ENCODE results near the gene PHEX.

Gene PHEX

DNA sequence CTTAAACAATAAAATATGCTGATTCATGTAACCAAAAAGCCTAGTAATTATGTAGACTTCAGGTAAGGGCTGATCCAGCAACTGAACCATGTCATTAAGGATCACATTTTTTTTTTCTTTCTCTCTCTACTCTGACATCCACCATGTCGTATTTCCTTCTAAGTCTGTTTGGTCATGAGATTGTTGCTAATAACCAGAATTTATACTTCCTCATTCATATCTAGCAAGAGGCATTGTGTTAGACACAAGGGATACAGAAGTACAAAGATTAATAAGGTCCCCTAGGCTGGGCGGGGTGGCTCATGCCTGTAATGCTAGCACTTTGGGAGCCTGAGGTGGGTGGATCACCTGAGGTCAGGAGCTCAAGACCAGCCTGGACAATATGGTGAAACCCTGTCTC lies 24.1 kb downstream of the PHEX start:
- Histone ChIP-seq H3K23ac (ENCODE audit: low read length) (no peak overlapping the region), H4K8ac (ENCODE audit: low read depth, low read length) (no peak overlapping the region), H2AK5ac (ENCODE audit: low read length) (no peak overlapping the region), H2AFZ (ENCODE audit: insufficient read depth, low read length, poor library complexity) (no peak overlapping the region), H3K18ac (ENCODE audit: low read length) (no peak overlapping the region), H2BK120ac (ENCODE audit: insufficient read depth, low read length, poor library complexity) (no peak overlapping the region), H3K4me3 (ENCODE audit: low read depth, low read length) (no peak overlapping the region), H3K14ac (ENCODE audit: low read length) (no peak overlapping the region), H4K91ac (ENCODE audit: low read depth, low read length) (no peak overlapping the region), H2BK12ac (ENCODE audit: low read length) (no peak overlapping the region), H3K79me1 (ENCODE audit: low read length) (no peaks in the 10 kb centered on the region), H3K4me2 (ENCODE audit: low read length) (no peak overlapping the region), H3K79me2 (ENCODE audit: control insufficient read depth, insufficient read depth, low read length, poor library complexity) (no peaks in the 10 kb centered on the region), H4K12ac (ENCODE audit: low read depth, low read length) (no peak overlapping the region), H3K36me3 (ENCODE audit: control insufficient read depth in 1 of 2, insufficient read depth in 2 of 2, low read length in 2 of 2) (no peaks in the 10 kb centered on the region), H2BK5ac (ENCODE audit: low read depth, low read length, poor library complexity) (no peak overlapping the region), H3K27ac (ENCODE audit: low read depth, low read length) (no peak overlapping the region), H3K4ac (ENCODE audit: low read depth, low read length) (no peak overlapping the region), H3K9ac (ENCODE audit: low read length) (no peak overlapping the region), H3K9me3 (ENCODE audit: insufficient read depth, low read depth, low read length) (no peaks in the 10 kb centered on the region), H3K4me1 (ENCODE audit: control insufficient read depth in 1 of 2, insufficient read depth in 2 of 2, low read length in 2 of 2) (peaks cover 0 to 3% of the 10 kb centered on the region in 2 experiments), H3K27me3 (ENCODE audit: insufficient read depth, low read length) (no peaks in the 10 kb centered on the region)
- no CpG with 5 or more reads among the region's 2 CpGs for WGBS (ENCODE audit: extremely low coverage, insufficient coverage, insufficient read length)
- DNase-seq: no peak

DNA sequence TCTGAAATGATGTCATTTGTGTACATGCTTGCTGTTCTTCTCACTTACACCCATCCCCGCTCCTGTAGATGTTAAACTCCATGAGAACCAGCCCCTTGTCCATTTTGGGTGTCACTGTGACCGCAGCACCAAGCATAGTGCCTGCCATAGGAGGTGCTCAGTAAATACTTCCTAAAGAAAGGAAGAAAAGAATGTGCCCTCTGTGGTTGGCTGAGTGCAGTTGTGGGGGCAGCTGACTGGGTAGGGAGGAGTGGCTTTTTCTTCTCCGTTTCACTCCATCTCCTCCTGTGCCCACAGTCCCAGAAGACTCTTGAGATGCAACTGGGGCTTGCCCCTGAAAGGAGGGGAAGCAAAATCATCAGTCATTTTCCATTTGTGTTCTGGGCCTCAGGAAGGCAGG lies 25.5 kb downstream of the PHEX start:
- Histone ChIP-seq H2AK5ac (ENCODE audit: low read length) (no peak overlapping the region), H3K79me1 (ENCODE audit: low read length) (no peaks in the 10 kb centered on the region), H2AFZ (ENCODE audit: insufficient read depth, low read length, poor library complexity) (no peak overlapping the region), H2BK5ac (ENCODE audit: low read depth, low read length, poor library complexity) (no peak overlapping the region), H3K18ac (ENCODE audit: low read length) (no peak overlapping the region), H4K8ac (ENCODE audit: low read depth, low read length) (no peak overlapping the region), H3K27ac (ENCODE audit: low read depth, low read length) (no peak overlapping the region), H3K79me2 (ENCODE audit: control insufficient read depth, insufficient read depth, low read length, poor library complexity) (no peaks in the 10 kb centered on the region), H4K12ac (ENCODE audit: low read depth, low read length) (no peak overlapping the region), H3K4ac (ENCODE audit: low read depth, low read length) (no peak overlapping the region), H3K9ac (ENCODE audit: low read length) (no peak overlapping the region), H3K4me2 (ENCODE audit: low read length) (no peak overlapping the region), H4K91ac (ENCODE audit: low read depth, low read length) (no peak overlapping the region), H3K27me3 (ENCODE audit: insufficient read depth, low read length) (no peaks in the 10 kb centered on the region), H2BK12ac (ENCODE audit: low read length) (no peak overlapping the region), H3K36me3 (ENCODE audit: control insufficient read depth in 1 of 2, insufficient read depth in 2 of 2, low read length in 2 of 2) (no peaks in the 10 kb centered on the region), H3K23ac (ENCODE audit: low read length) (no peak overlapping the region), H2BK120ac (ENCODE audit: insufficient read depth, low read length, poor library complexity) (no peak overlapping the region), H3K14ac (ENCODE audit: low read length) (no peak overlapping the region), H3K4me1 (ENCODE audit: control insufficient read depth in 1 of 2, insufficient read depth in 2 of 2, low read length in 2 of 2) (peaks cover 0 to 3% of the 10 kb centered on the region in 2 experiments), H3K4me3 (ENCODE audit: low read depth, low read length) (no peak overlapping the region), H3K9me3 (ENCODE audit: insufficient read depth, low read depth, low read length) (no peaks in the 10 kb centered on the region)
- no peak for DNase-seq
- no CpG with 5 or more reads among the region's 3 CpGs for WGBS (ENCODE audit: extremely low coverage, insufficient coverage, insufficient read length)

DNA sequence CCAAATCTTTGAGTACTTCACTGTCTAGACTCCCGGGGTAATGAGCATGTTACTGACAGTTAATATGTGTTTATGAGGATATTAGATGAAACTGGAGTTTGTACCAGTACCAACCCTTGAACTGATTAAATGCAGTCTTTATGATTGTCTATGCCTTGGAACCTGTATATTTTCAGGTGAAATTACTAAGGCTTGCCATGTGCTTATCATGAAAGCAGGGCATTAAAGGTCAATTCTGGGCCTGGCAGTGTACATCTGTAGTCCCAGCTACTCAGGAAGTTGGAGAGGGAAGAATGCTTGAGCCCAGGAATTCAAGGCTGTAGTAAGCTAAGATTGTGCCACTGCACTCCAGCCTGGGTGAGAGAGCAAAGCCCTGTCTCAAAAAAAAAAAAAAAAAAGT lies 27.6 kb downstream of the PHEX start:
- no peak overlapping the region for H3K14ac ChIP-seq (ENCODE audit: low read length)
- H4K8ac ChIP-seq (ENCODE audit: low read depth, low read length): no peak overlapping the region
- H4K12ac ChIP-seq (ENCODE audit: low read depth, low read length): no peak overlapping the region
- no peaks in the 10 kb centered on the region for H3K79me2 ChIP-seq (ENCODE audit: control insufficient read depth, insufficient read depth, low read length, poor library complexity)
- no peaks in the 10 kb centered on the region for H3K9me3 ChIP-seq (ENCODE audit: insufficient read depth, low read depth, low read length)
- no peak overlapping the region for H2BK12ac ChIP-seq (ENCODE audit: low read length)
- H3K4me1 ChIP-seq (ENCODE audit: control insufficient read depth in 1 of 2, insufficient read depth in 2 of 2, low read length in 2 of 2): peaks cover 0 to 3% of the 10 kb centered on the region in 2 experiments
- no peak overlapping the region for H2BK120ac ChIP-seq (ENCODE audit: insufficient read depth, low read length, poor library complexity)
- H2AFZ ChIP-seq (ENCODE audit: insufficient read depth, low read length, poor library complexity): no peak overlapping the region
- H3K23ac ChIP-seq (ENCODE audit: low read length): no peak overlapping the region
- no peak overlapping the region for H3K9ac ChIP-seq (ENCODE audit: low read length)
- no CpG with 5 or more reads among the region's 1 CpG for WGBS (ENCODE audit: extremely low coverage, insufficient coverage, insufficient read length)
- H3K4me2 ChIP-seq (ENCODE audit: low read length): no peak overlapping the region
- H2BK5ac ChIP-seq (ENCODE audit: low read depth, low read length, poor library complexity): no peak overlapping the region
- no peaks in the 10 kb centered on the region for H3K79me1 ChIP-seq (ENCODE audit: low read length)
- no peak overlapping the region for H4K91ac ChIP-seq (ENCODE audit: low read depth, low read length)
- no peaks in the 10 kb centered on the region for H3K36me3 ChIP-seq (ENCODE audit: control insufficient read depth in 1 of 2, insufficient read depth in 2 of 2, low read length in 2 of 2)
- no peak overlapping the region for H3K27ac ChIP-seq (ENCODE audit: low read depth, low read length)
- no peak for DNase-seq
- no peak overlapping the region for H2AK5ac ChIP-seq (ENCODE audit: low read length)
- no peak overlapping the region for H3K4ac ChIP-seq (ENCODE audit: low read depth, low read length)
- no peaks in the 10 kb centered on the region for H3K27me3 ChIP-seq (ENCODE audit: insufficient read depth, low read length)
- H3K4me3 ChIP-seq (ENCODE audit: low read depth, low read length): no peak overlapping the region
- no peak overlapping the region for H3K18ac ChIP-seq (ENCODE audit: low read length)

DNA sequence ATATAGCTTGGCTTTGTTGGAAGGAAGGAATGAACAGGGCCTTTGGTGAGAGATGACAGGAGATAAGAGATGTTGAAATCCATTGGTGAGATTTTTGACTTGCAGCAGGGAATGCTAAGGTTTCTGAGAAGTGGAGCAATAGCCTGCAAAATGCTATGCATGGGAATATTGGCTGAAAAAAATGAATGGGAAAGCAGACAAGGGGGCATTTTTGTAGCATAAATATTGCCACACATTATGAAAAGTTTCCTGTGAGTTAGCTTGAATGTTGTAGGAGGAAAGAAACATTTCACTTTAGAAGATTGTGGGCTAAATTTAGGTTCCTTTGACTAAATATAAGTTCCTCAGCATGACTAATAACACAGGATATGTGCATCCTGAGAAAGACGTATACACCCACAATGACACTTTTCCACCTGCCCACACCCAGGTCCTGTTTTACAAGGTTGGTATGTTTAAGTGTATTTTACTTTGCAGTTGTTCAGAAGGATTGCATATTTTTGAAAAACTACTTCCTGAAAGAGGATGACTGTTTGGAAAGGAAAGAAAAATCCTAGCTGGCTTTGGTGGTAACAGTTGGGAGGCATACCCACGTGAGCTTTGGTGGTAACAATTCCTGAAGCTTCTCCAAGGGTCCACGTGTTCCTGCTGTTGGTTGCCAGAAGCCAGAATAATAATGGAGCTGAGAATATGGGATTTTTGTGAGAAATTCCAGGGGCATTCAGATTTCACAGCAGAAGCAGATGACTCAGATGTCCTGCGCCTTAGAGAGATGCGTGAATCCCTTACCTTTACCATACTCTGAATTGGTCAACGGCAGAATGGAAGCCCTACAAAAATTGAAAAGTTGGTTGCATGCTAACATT lies 28.5 kb downstream of the PHEX start:
- Histone ChIP-seq H3K27ac (ENCODE audit: low read depth, low read length) (no peak overlapping the region), H3K18ac (ENCODE audit: low read length) (no peak overlapping the region), H2BK12ac (ENCODE audit: low read length) (no peak overlapping the region), H3K79me2 (ENCODE audit: control insufficient read depth, insufficient read depth, low read length, poor library complexity) (no peaks in the 10 kb centered on the region), H3K27me3 (ENCODE audit: insufficient read depth, low read length) (no peaks in the 10 kb centered on the region), H4K12ac (ENCODE audit: low read depth, low read length) (no peak overlapping the region), H4K91ac (ENCODE audit: low read depth, low read length) (no peak overlapping the region), H3K4ac (ENCODE audit: low read depth, low read length) (no peak overlapping the region), H3K4me2 (ENCODE audit: low read length) (no peak overlapping the region), H3K9ac (ENCODE audit: low read length) (no peak overlapping the region), H2BK5ac (ENCODE audit: low read depth, low read length, poor library complexity) (no peak overlapping the region), H3K36me3 (ENCODE audit: control insufficient read depth in 1 of 2, insufficient read depth in 2 of 2, low read length in 2 of 2) (no peaks in the 10 kb centered on the region), H3K14ac (ENCODE audit: low read length) (no peak overlapping the region), H2BK120ac (ENCODE audit: insufficient read depth, low read length, poor library complexity) (no peak overlapping the region), H3K23ac (ENCODE audit: low read length) (no peak overlapping the region), H3K79me1 (ENCODE audit: low read length) (no peaks in the 10 kb centered on the region), H2AFZ (ENCODE audit: insufficient read depth, low read length, poor library complexity) (no peak overlapping the region), H4K8ac (ENCODE audit: low read depth, low read length) (no peak overlapping the region), H3K4me1 (ENCODE audit: control insufficient read depth in 1 of 2, insufficient read depth in 2 of 2, low read length in 2 of 2) (peaks cover 0 to 3% of the 10 kb centered on the region in 2 experiments), H2AK5ac (ENCODE audit: low read length) (no peak overlapping the region), H3K4me3 (ENCODE audit: low read depth, low read length) (no peak overlapping the region), H3K9me3 (ENCODE audit: insufficient read depth, low read depth, low read length) (no peaks in the 10 kb centered on the region)
- no CpG with 5 or more reads among the region's 6 CpGs for WGBS (ENCODE audit: extremely low coverage, insufficient coverage, insufficient read length)
- DNase-seq: peak; percentile 45 to 80

All from trophoblast cell (in vitro differentiated cells and primary cell).